CD4-positive, alpha-beta T cell treated with Interleukin-1 beta for 1 hour (primary cell): ENCODE results near the gene RXYLT1.

Experiments used
- DNase-seq, 2 donors: peaks; one replicate each; pipeline ENCODE4 v3.0.0-alpha.2; 2020 to 2022

RXYLT1 gene

DNA sequence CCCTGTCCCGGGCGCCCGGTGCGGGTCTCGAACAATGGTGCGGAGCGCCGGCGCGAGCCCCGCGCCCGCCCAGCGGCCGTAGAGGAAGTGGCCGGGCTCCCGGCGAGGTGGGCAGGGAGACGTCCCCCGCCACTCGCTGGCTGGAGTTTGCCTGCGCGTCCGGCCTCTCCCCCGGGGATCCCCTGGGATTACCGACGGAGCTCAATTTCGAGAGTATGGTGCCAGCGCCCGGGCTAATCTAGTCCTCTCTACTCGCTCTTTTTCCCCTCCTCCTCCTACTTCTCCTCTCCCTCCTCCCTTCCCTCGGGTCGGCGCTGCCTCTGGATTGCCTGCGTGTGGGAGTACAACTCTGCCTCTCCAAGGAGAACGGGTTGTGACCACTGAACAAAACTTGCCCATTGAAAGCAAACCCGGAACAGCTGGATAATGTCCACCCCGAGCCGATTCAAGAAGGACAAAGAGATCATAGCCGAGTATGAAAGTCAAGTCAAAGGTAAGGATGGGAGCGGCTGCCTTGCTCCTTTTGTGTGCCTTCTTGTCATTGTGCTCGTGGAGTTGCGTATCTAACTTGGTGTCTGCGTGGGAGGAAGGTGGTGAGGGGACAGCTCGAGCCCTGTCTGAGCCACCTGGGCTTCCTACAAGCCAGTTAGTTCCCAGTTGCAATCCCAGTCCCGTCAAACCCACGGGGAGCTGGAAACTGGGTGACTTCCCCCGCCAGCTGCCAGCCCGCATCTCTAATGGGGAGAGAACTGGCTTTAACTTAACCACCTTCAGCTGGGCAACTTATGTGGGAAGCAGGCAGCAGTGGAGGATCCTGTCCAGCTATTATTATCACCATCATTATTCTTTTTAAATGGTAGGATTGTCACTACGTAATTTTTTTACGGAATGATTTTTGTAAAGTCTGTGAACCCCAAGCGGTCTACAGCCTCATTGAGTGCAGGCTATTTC is 65.0 kb downstream of the RXYLT1 start, which contains the start of gene SRGAP1:
Gene SRGAP1 (plus strand): TSS at position 310 of the 951 bp plus-strand sequence. CDS start 117 bp downstream, at position 427.
- DNase-seq, result peak in 1 of 2 donors; percentile 4

DNA sequence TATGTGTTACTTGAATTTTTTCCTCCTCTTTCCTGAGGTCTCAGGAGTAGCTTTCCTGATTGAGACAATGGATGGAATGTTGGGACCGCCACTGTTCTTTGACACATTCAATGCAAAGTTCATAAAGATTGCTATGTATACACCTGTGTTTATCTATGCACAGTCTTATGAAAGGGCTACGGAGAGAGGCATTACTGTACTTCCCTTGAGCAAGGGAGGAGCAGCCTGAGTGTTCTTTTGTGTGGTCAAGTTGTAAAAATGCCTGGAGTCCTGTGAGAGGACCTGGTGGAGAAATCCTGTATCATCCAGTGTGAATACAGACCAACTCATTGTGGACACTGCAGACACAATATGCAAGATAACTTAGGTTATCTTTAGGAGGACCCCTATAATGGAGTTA is 66.0 kb downstream of the RXYLT1 start:
- DNase-seq, result no peak

DNA sequence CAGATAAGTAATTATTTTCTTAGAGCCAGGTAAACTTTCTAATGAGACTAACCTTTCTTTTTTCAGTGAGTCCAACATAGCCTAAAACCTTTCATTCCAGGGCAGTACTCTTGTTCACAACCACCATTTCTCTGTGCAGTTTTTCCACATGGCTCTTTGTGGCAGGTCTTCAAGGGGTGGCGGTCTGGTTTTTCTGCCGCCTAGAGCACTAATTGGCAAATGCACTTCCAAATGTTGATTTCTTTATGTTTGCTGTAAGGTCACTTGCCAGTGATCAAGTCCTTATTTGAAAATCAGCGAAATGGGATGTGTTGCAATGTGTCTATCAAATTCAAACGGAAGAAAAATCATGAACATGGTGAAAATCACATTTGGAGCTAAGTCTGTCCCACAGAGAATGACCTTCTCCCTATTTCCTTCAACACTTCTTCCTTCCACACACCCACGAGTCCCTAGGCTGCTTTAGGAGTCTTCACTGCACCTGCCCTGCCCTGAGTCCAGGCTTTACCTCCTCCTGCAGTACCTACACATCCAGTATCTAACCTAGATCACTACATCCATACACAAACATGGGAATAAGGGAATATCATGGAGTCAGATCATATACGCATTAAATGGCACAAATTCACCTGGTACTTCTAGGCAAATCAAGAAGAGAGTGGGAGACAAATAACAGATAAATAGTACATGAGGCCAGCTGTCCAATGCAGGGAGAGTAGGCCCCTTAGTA is 66.7 kb downstream of the RXYLT1 start:
- DNase-seq, result no peak

DNA sequence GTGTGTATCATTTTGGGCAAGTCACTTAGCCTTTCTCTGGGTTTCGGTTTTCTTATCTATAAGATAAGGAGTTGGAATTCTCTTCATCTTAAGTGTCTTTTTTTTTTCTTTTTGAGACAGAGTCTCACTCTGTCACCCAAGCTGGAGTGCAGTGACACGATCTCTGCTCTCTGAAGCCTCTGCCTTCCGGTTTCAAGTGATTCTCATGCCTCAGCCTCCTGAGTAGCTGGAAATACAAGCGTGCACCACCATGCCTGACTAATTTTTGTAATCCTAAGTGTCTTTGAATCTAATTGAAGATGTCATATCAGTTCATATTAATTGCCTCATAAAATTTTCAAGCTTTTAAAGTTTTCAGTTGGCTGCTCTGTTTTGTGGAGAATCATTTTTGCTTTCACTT is 68.7 kb downstream of the RXYLT1 start:
- DNase-seq, result no peak

DNA sequence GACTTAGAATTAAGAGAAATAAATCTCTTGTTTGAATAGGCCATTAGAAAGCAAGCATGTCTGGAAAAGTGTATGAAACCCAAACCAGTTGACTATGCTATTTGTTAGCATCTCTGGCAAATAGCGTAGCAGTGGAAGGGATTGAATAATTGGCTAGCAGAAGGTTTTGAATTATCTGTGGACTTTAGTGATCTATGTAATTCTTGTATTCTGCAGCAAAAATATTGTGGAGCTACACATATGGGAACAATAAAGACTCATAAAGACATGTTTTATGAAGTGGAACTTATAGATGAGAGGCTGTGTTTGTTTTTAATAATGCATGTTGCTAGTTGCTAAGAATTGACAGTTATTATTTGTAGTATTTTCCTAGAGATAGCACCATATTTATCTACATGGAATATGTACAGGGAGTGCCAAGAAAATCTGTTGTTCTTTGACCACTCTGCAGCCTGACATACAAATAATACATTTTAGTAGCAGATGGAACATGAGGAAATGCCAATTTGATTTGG is 69.5 kb downstream of the RXYLT1 start:
- DNase-seq, result no peak

DNA sequence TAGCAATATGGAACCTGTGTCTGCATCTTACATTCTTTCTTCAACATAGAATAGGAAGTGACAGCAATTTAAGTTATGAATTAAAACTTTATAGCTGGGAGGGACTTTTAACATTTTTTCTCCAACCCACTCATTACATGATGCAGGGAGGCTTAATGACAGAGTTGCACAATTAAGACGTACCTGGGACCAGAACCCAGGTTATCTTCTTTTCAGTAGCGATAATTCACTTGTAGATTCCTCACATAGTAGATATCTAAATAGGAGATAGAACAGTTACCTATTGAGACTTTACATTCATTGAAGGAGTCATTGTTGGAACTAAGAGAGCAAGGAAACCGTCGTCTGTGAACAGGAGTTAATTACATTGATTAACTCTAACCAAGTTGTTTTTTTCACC is 69.9 kb downstream of the RXYLT1 start:
- DNase-seq, result no peak

DNA sequence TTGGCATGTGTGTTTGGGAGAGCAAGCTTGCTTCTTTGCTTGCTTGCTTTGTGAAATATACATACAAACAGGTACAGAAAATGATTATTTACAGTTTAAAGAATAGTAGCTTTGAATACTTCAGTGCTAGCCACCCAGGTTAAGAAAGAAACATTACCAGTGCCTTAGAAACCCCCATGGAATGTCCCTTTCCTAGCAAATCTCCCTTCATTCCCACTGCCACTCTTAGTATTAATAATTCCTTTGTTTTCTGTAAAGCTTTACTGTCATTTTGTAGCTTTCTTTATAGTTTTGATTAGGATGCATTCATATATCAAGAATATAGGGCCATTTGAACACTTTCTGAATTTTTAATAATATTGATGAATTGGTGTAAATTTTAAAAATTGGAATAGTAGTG is 74.3 kb downstream of the RXYLT1 start:
- DNase-seq, result no peak

DNA sequence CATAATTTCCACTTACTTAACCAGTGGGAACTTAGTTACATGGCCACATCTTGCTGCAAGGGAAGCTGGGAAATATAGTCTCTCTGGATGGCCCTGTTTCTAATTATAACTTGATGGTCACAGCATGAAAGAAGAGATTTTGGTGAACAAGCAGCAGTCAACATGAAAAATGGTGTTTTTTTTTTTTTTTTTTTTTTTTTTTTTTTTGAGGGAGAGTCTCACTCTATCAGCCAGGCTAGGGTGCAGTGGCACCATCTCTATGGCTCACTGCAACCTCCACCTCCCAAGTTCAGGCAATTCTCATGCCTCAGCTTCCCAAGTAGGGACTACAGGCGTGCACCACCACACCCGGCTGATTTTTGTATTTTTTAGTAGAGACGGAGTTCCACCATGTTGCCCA is 75.6 kb downstream of the RXYLT1 start:
- no peak for DNase-seq

DNA sequence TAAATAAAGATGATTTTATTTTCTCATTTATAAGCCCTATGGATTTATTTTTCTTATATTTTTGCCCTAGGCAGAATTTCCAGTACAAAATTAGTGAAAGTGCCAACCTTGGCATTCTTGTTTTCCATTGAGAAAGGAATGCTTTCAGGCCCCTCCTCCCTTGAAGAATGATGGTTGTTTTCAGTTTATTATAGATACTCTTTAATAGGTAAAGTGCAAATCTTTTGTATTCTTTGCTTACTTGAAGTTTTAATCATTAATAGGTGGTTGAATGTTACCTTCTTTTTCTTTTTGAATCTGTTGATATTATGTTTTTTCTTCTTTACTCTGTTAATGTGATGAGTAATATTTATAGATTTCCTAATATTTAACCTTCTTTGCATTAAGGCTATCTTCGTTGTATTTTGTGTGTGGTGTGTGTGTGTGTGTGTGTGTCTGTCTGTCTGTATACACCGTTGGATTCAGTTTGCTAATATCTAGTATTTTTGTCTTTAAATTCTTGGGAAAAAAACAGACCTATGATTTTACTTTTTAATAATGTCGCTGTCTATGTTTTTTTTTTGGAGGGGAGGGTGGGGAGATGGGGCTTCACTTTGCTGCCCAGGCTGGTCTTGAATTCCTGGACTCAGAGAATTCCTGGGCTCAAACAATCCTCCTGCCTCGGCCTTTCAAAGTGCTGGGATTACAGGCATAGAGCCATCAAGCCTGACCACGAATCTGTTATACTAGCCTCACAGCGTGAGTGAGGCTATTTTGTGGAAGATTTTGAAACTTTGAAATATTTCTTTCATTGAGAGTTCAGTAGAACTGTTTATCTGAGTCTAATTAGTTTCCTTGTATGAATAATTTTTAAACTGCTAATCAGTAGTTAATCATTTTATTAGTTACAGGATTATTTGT is 78.3 kb downstream of the RXYLT1 start:
- DNase-seq, result no peak
